Transverse colon (tissue), 4 donors: ENCODE measurements around the gene MYOC. TPM values are rescaled to one million over a fixed set of nuclear protein-coding genes. Genes with fewer than 3 reads are reported as not detected.
"Not testable (repeated sequence)": the region's sequence is repeated elsewhere in the genome, so short reads cannot be mapped to it uniquely, and the experiment has no call there.

Experiments used
- DNase-seq: peaks from one replicate; pipeline ENCODE4 v3.0.0-alpha.2; 2019
- H3K27ac ChIP-seq, 4 donors: fragments of 200-600 bp; sonication (generic); 2 replicates each; pipeline ENCODE4 v1.5.1; 2016 to 2018; ENCODE audit warnings: inconsistent platforms in 4 of 4
- H3K27me3 ChIP-seq: fragments of 200-600 bp; sonication (generic); 2 replicates; pipeline ENCODE4 v1.5.1; 2017; ENCODE audit warnings: inconsistent platforms
- H3K36me3 ChIP-seq, 4 donors: fragments of 200-600 bp; sonication (generic); 2 replicates each; pipeline ENCODE4 v1.5.1; 2017 to 2019; ENCODE audit warnings: inconsistent platforms in 4 of 4
- H3K4me1 ChIP-seq, 4 donors: fragments of 200-600 bp; sonication (generic); 2 replicates each; pipeline ENCODE4 v1.5.1; 2017 to 2020; ENCODE audit warnings: inconsistent platforms in 4 of 4
- H3K4me3 ChIP-seq, 4 donors: fragments of 200-600 bp; sonication (generic); 1 replicate in 1 of 4; 2 replicates in 3 of 4; pipeline versions ENCODE4 v1.5.1 to v1.6.1; 2017 to 2019; ENCODE audit warnings: inconsistent platforms in 4 of 4
- H3K9me3 ChIP-seq, 2 donors: fragments of 200-600 bp; sonication (generic); 2 replicates each; pipeline ENCODE4 v1.5.1; 2017 to 2019; ENCODE audit warnings: inconsistent platforms in 2 of 2
- EP300 ChIP-seq: sonication (generic); formaldehyde crosslinking; IDR thresholded peaks from one replicate; pipeline ENCODE4 v1.6.1; 2017; ENCODE audit warnings: antibody characterized with exemption, low read depth
- POLR2A ChIP-seq: fragments of 450-650 bp; IDR thresholded peaks from one replicate; pipeline ENCODE4 v1.6.1; 2016; ENCODE audit warnings: antibody characterized with exemption, mild to moderate bottlenecking, moderate library complexity
- POLR2AphosphoS5 ChIP-seq, 3 donors: sonication (generic); formaldehyde crosslinking; IDR thresholded peaks; one replicate each; pipeline ENCODE4 v1.6.1; 2016; ENCODE audit warnings: antibody characterized with exemption in 3 of 3
- WGBS, 2 donors: methylation state at CpG; one replicate each; pipeline ENCODE4 v1.1.5; 2018; ENCODE audit warnings: low coverage in 1 of 2; 5-methylcytosine and 5-hydroxymethylcytosine counted together
- in situ Hi-C, 4 donors: fragments of 200-750 bp; cut with MboI; loops; one replicate each; pipeline versions ENCODE4 v1.15.0 to v1.15.1; 2017; ENCODE audit warnings: low sequenced_read_pairs in 3 of 4, low pct_ligation_motif_present in 1 of 4, low pct_unique_long_range_greater_than_20kb in 1 of 4
- intact Hi-C: fragments of 100-400 bp; cut with DNase I; formaldehyde crosslinking; loops from one replicate; pipeline ENCODE4 v1.15.1; 2023; ENCODE audit warnings: low total_unique reads
- total RNA-seq, 4 donors: library from RNA; depleted of rRNA; stranded (reverse); fragments of >200 nt; gene quantifications; one replicate each; pipeline ENCODE4 v1.1.0, GENCODE V29; 2016
- TF ChIP-seq, protein P1 (sequence below), 5 experiments: fragments of 200-600 bp in 3 of 5; fragments of 450-650 bp in 2 of 5; sonication (generic) in 3 of 5; IDR thresholded peaks; 1 replicate in 2 of 5; 2 replicates in 3 of 5; pipeline ENCODE4 v1.5.1; 2016 to 2017; ENCODE audit warnings: antibody characterized with exemption in 5 of 5, inconsistent platforms in 3 of 5, mild to moderate bottlenecking in 2 of 5, moderate library complexity in 1 of 5

MYOC gene
- total RNA-seq, result 1 to 10 TPM in 3 of 4 donors, under 1 TPM in 1; 0.40 to 7.6 (median 2.5) TPM

DNA sequence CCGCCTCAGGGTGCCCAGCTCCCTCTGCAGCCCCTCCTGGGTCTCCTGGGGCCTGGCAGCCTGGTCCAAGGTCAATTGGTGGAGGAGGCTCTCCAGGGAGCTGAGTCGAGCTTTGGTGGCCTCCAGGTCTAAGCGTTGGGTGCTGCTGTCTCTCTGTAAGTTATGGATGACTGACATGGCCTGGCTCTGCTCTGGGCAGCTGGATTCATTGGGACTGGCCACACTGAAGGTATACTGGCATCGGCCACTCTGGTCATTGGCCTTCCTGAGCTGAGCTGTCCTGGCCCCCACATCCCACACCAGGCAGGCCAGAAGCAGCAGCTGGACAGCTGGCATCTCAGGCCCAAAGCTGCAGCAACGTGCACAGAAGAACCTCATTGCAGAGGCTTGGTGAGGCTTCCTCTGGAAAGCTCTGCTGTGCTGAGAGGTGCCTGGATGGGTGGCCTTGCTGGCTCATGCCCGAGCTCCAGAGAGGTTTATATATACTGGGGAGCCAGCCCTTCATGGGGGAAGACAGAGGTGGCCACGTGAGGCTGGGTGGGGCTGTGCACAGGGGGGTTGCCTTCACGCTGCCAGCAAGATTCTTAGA is at the start of gene MYOC:
TSS of gene MYOC (minus strand) at position 455 of the 589 bp plus-strand sequence. CDS start at position 378, 77 bp downstream.
- Histone ChIP-seq H3K27ac (peak within 1 kb of the TSS in 2 of 4 donors; percentile 66 to 76), H3K36me3 (no peaks in the 10 kb centered on the region), H3K4me3 (no peak within 1 kb of the TSS), H3K9me3 (no peaks in the 10 kb centered on the region), H3K27me3 (no peaks in the 10 kb centered on the region), H3K4me1 (peaks cover 0 to 26% (median 11%) of the 10 kb centered on the region in 4 donors)
- intact Hi-C loops, result no loop called here
- DNase-seq, result no peak
- in situ Hi-C loops, result no loop called here
- WGBS, 2 donors, result 62% methylated on average over 8 of the region's 8 CpGs; no CpG with 5 or more reads in 1 of the 2 donors
- TF ChIP-seq POLR2AphosphoS5 (IDR thresholded peaks at IDR 0.05) (no peak), POLR2A (no peak), EP300 (no peak)
- TF ChIP-seq, protein P1, sequence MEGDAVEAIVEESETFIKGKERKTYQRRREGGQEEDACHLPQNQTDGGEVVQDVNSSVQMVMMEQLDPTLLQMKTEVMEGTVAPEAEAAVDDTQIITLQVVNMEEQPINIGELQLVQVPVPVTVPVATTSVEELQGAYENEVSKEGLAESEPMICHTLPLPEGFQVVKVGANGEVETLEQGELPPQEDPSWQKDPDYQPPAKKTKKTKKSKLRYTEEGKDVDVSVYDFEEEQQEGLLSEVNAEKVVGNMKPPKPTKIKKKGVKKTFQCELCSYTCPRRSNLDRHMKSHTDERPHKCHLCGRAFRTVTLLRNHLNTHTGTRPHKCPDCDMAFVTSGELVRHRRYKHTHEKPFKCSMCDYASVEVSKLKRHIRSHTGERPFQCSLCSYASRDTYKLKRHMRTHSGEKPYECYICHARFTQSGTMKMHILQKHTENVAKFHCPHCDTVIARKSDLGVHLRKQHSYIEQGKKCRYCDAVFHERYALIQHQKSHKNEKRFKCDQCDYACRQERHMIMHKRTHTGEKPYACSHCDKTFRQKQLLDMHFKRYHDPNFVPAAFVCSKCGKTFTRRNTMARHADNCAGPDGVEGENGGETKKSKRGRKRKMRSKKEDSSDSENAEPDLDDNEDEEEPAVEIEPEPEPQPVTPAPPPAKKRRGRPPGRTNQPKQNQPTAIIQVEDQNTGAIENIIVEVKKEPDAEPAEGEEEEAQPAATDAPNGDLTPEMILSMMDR (IDR thresholded peaks at IDR 0.05), result no peak

DNA sequence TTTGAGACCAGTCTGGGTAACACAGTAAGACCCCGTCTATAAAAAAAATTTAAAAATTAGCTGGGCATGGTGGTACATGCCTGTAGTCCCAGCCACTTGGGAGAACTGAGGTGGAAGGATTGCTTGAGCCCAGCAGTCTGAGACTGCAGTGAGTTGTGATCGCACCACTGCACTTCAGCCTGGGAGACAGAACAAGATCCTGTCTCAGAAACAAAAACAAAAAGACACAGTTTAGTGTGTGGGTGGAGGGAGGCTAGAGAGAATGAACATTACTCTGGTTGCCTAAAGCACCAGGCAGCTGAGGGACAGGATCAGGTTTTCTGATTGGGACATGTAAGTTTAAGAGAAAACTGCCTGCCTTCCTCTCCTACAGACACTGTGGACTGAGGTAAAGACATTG is 47.0 kb upstream of the MYOC start:
- no peak for TF ChIP-seq POLR2A
- TF ChIP-seq EP300, result no peak
- TF ChIP-seq POLR2AphosphoS5 (IDR thresholded peaks at IDR 0.05), result no peak
- TF ChIP-seq, protein P1 (IDR thresholded peaks at IDR 0.05), result no peak
- intact Hi-C loops (no loop called here), in situ Hi-C loops (no loop called here)
- no peak for DNase-seq
- WGBS, 2 donors, result 90 to 96% methylated on average over 2 of the region's 2 CpGs
- H3K4me1 ChIP-seq, result no peaks in the 10 kb centered on the region
- H3K4me3 ChIP-seq, result no peak overlapping the region
- H3K9me3 ChIP-seq, result no peaks in the 10 kb centered on the region
- H3K27me3 ChIP-seq, result no peaks in the 10 kb centered on the region
- peaks cover 0 to 23% (median 0%) of the 10 kb centered on the region in 4 donors for H3K36me3 ChIP-seq
- no peak overlapping the region for H3K27ac ChIP-seq

DNA sequence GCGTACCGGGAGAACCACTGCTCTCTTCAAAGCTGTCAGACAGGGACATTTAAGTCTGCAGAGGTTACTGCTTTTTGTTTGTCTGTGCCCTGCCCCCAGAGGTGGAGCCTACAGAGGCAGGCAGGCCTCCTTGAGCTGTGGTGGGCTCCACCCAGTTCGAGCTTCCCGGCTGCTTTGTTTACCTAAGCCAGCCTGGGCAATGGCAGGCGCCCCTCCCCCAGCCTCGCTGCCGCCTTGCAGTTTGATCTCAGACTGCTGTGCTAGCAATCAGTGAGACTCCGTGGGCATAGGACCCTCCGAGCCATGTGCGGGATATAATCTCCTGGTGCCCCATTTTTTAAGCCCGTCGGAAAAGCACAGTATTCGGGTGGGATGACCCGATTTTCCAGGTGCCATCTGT is 43.3 kb upstream of the MYOC start:
- H3K4me1 ChIP-seq, in situ Hi-C loops, H3K27ac ChIP-seq, intact Hi-C loops, H3K4me3 ChIP-seq, DNase-seq, H3K36me3 ChIP-seq, H3K27me3 ChIP-seq, H3K9me3 ChIP-seq: not testable (repeated sequence)
- WGBS, 2 donors, result 87% methylated on average over 13 of the region's 14 CpGs; no CpG with 5 or more reads in 1 of the 2 donors

DNA sequence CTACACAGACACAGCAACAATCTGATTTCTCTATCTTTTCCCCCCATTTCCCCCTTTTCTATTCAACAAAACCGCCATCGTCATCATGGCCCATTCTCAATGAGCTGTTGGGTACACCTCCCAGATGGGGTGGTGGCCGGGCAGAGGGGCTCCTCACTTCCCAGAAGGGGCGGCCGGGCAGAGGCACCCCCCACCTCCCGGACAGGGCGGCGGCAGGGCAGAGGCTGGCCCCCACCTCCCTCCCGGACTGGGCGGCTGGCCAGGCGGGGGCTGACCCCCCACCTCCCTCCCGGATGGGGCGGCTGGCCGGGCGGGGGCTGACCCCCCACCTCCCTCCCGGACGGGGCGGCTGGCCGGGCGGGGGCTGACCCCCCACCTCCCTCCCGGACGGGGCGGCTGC is 41.1 kb upstream of the MYOC start:
- 96% methylated on average over 5 of the region's 23 CpGs; no CpG with 5 or more reads in 1 of the 2 donors for WGBS, 2 donors
- H3K27ac ChIP-seq, H3K27me3 ChIP-seq, H3K4me1 ChIP-seq, in situ Hi-C loops, H3K36me3 ChIP-seq, DNase-seq, H3K9me3 ChIP-seq, intact Hi-C loops, H3K4me3 ChIP-seq: not testable (repeated sequence)

DNA sequence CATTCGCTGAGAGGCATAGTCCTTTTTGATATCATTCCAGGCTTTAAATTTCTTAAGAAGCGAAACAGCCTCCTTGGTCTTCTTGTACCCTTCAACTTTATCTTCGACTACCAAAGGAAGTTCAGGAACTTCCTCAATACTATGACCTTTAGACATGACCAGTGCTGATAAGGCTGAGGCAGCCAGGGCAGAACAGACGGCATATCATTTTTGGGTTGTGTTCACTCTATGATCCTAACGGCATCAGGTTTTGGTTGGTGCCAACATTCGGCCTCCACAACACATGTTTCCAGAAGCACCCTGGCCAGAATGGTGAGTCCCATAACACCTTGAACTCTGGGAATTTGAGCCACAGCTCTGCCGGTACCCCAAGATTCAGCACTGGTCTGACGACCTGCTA is 31.4 kb upstream of the MYOC start:
- intact Hi-C loops, result no loop called here
- Histone ChIP-seq H3K4me1 (no peaks in the 10 kb centered on the region), H3K36me3 (no peaks in the 10 kb centered on the region), H3K9me3 (no peaks in the 10 kb centered on the region), H3K27ac (no peak overlapping the region), H3K4me3 (no peak overlapping the region), H3K27me3 (no peaks in the 10 kb centered on the region)
- DNase-seq, result no peak
- TF ChIP-seq, protein P1 (IDR thresholded peaks at IDR 0.05), result no peak
- no peak for TF ChIP-seq POLR2AphosphoS5 (IDR thresholded peaks at IDR 0.05)
- in situ Hi-C loops, result no loop called here
- WGBS, 2 donors, result 57 to 71% methylated on average over 4 to 8 of the region's 8 CpGs
